Measurements from ENCODE around the gene DNAAF5. TPM values are rescaled to one million over a fixed set of nuclear protein-coding genes. Genes with fewer than 3 reads are reported as not detected.

DNAAF5 gene
- polyA plus RNA-seq, 3 donors: 11.0 to 14.6 (median 11.8) TPM

- no peak overlapping the region for H3K27ac ChIP-seq (ENCODE audit: low read depth, low read length)
- WGBS, 3 donors: 71 to 92% (median 79%) methylated on average over 7 to 8 of the region's 8 CpGs
These were observed 107.2 kb downstream of the DNAAF5 start for GRCh38 chr7:833601-834258.

- WGBS, 3 donors: 88 to 93% (median 90%) methylated on average over 12 of the region's 12 CpGs
- H3K27ac ChIP-seq (ENCODE audit: low read depth, low read length): no peak overlapping the region
These were observed 107.8 kb downstream of the DNAAF5 start for GRCh38 chr7:834277-834676.

- WGBS, 3 donors: 93 to 96% (median 95%) methylated on average over 12 of the region's 12 CpGs
- H3K27ac ChIP-seq (ENCODE audit: low read depth, low read length): no peak overlapping the region
These were observed 108.5 kb downstream of the DNAAF5 start for GRCh38 chr7:835021-835420.

DNA sequence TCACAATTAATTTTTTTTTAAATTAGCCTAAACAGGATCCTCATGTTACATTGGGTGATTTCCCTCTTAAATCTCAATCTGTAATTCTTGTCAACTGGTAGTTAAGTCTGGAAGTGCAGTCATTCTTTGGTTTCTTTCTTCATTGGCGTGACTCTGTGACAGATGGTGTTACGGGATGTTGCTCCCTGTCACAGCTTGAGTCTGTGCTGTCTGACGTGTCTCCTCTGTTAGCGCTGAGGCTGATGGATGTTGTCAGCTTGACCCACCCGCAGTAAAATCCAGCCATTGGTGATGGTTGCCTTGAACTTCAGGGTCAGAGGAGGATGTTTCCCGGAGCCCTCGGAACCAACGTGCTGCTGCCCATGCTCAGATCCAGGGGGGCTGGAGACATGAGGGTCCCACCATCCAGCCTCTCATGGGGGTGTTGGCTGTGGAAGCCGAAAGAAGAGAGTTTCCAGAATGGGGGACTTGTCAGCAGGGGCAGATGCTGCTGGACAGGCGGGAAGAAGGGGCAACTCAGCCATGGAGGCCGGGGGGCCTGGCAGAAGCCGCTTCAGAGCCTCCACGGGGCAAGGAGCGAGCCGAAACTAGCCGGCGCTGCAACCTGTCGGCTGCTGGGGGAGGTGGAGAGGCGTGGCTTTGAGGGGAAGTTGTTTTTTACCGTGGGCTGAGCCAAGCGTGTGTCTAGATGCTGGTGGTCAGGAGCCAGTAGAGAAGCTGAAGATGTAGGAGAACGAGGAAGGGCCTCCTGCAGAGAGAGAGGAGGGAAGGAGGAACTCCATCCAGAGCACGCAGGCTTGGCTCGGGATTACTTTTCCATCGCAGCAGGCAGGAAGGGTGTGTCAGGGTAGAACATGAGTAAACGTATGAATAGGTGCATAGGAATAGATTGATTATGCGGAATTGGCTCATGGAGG lies 109.2 kb downstream of the DNAAF5 start:
- no peak overlapping the region for H3K27ac ChIP-seq (ENCODE audit: low read depth, low read length)
- WGBS, 3 donors: 68 to 85% (median 72%) methylated on average over 27 of the region's 27 CpGs

Other genes with a start within 250 kb of the DNAAF5 start
- gene PDGFA, start 206.9 kb upstream of the DNAAF5 start, polyA plus RNA-seq: 10 to 100 TPM in 2 of 3 donors, 1 to 10 TPM in 1; 9.9 to 40.2 (median 11.7) TPM
- 10 to 100 TPM in 2 of 3 donors, 1 to 10 TPM in 1; 4.0 to 10.2 (median 10.1) TPM for gene PRKAR1B, start 582 bp downstream of the DNAAF5 start, polyA plus RNA-seq
- gene SUN1, start 105.8 kb downstream of the DNAAF5 start, polyA plus RNA-seq: 100 to 1,000 TPM in 1 of 3 donors, 10 to 100 TPM in 2; 46.9 to 108 (median 73.0) TPM
- 10 to 100 TPM; 27.7 to 35.9 (median 35.4) TPM for gene GET4, start 149.9 kb downstream of the DNAAF5 start, polyA plus RNA-seq
- gene ADAP1, start 228.0 kb downstream of the DNAAF5 start, polyA plus RNA-seq: 10 to 100 TPM in 1 of 3 donors, 1 to 10 TPM in 2; 8.7 to 11.7 (median 9.8) TPM
- gene COX19, start 248.8 kb downstream of the DNAAF5 start, polyA plus RNA-seq: 1 to 10 TPM; 3.7 to 5.1 (median 4.8) TPM

Measured in adipose tissue (tissue), 3 donors.